ENCODE results near the gene HENMT1. TPM values are rescaled to one million over a fixed set of nuclear protein-coding genes. Genes with fewer than 3 reads are reported as not detected.

The HENMT1 gene
- total RNA-seq, 1 experiment from 2014 or later = 58.1 TPM

GRCh38 chr1:108665771-108666170 lies 4.9 kb upstream of the HENMT1 start:
- Histone ChIP-seq H3K4me2 (ENCODE audit: low read depth, low read length, poor library complexity, severe bottlenecking) (no peak overlapping the region), H3K4me3 (ENCODE audit: low read length) (no peak overlapping the region), H3K79me2 (ENCODE audit: low read length) (peaks cover 5% of the 10 kb centered on the region; the same call in 1 of the 2 replicates), H3K9me3 (ENCODE audit: low read length) (no peaks in the 10 kb centered on the region), H3K27me3 (ENCODE audit: low read length) (no peaks in the 10 kb centered on the region), H2AFZ (ENCODE audit: low read length) (no peak overlapping the region), H3K9ac (ENCODE audit: low read length) (no peak overlapping the region), H3K27ac (ENCODE audit: low read length) (no peak overlapping the region), H4K20me1 (ENCODE audit: insufficient read depth, low read depth, low read length) (no peaks in the 10 kb centered on the region), H3K4me1 (ENCODE audit: low read length) (peaks cover 15% of the 10 kb centered on the region), H3K9me2 (replicated peaks; ENCODE audit: insufficient read depth, low read length) (no peaks in the 10 kb centered on the region), H3K36me3 (ENCODE audit: insufficient read depth, low read length) (no peaks in the 10 kb centered on the region)
- DNase-seq = no peak

GRCh38 chr1:108665067-108665466 lies 4.2 kb upstream of the HENMT1 start:
- H3K4me1 ChIP-seq (ENCODE audit: low read length) = peaks cover 19% of the 10 kb centered on the region
- no peak overlapping the region for H2AFZ ChIP-seq (ENCODE audit: low read length)
- H3K9ac ChIP-seq (ENCODE audit: low read length) = no peak overlapping the region
- no peak overlapping the region for H3K4me2 ChIP-seq (ENCODE audit: low read depth, low read length, poor library complexity, severe bottlenecking)
- H3K79me2 ChIP-seq (ENCODE audit: low read length) = peaks cover 9% of the 10 kb centered on the region
- DNase-seq = no peak
- H3K36me3 ChIP-seq (ENCODE audit: insufficient read depth, low read length) = no peaks in the 10 kb centered on the region
- H3K9me3 ChIP-seq (ENCODE audit: low read length) = no peaks in the 10 kb centered on the region
- no peaks in the 10 kb centered on the region for H4K20me1 ChIP-seq (ENCODE audit: insufficient read depth, low read depth, low read length)
- H3K4me3 ChIP-seq (ENCODE audit: low read length) = no peak overlapping the region
- no peaks in the 10 kb centered on the region for H3K27me3 ChIP-seq (ENCODE audit: low read length)
- H3K27ac ChIP-seq (ENCODE audit: low read length) = no peak overlapping the region
- H3K9me2 ChIP-seq (replicated peaks; ENCODE audit: insufficient read depth, low read length) = no peaks in the 10 kb centered on the region

- Histone ChIP-seq H3K9me3 (ENCODE audit: low read length) (no peaks in the 10 kb centered on the region), H3K9ac (ENCODE audit: low read length) (no peak overlapping the region), H3K27ac (ENCODE audit: low read length) (no peak overlapping the region), H3K36me3 (ENCODE audit: insufficient read depth, low read length) (no peaks in the 10 kb centered on the region), H3K79me2 (ENCODE audit: low read length) (peaks cover 15% of the 10 kb centered on the region), H3K4me2 (ENCODE audit: low read depth, low read length, poor library complexity, severe bottlenecking) (no peak overlapping the region), H4K20me1 (ENCODE audit: insufficient read depth, low read depth, low read length) (no peaks in the 10 kb centered on the region), H3K4me1 (ENCODE audit: low read length) (peaks cover 25% of the 10 kb centered on the region), H3K4me3 (ENCODE audit: low read length) (no peak overlapping the region), H2AFZ (ENCODE audit: low read length) (no peak overlapping the region), H3K27me3 (ENCODE audit: low read length) (no peaks in the 10 kb centered on the region), H3K9me2 (replicated peaks; ENCODE audit: insufficient read depth, low read length) (no peaks in the 10 kb centered on the region)
- no peak for DNase-seq
Observed at GRCh38 chr1:108664481-108664880, 3.6 kb upstream of the HENMT1 start.

- H4K20me1 ChIP-seq (ENCODE audit: insufficient read depth, low read depth, low read length) = no peaks in the 10 kb centered on the region
- no peak overlapping the region for H3K9ac ChIP-seq (ENCODE audit: low read length)
- H3K9me2 ChIP-seq (replicated peaks; ENCODE audit: insufficient read depth, low read length) = no peaks in the 10 kb centered on the region
- H3K27me3 ChIP-seq (ENCODE audit: low read length) = no peaks in the 10 kb centered on the region
- H2AFZ ChIP-seq (ENCODE audit: low read length) = no peak overlapping the region
- H3K27ac ChIP-seq (ENCODE audit: low read length) = no peak overlapping the region
- H3K4me3 ChIP-seq (ENCODE audit: low read length) = no peak overlapping the region
- no peak for DNase-seq
- no peaks in the 10 kb centered on the region for H3K36me3 ChIP-seq (ENCODE audit: insufficient read depth, low read length)
- no peaks in the 10 kb centered on the region for H3K9me3 ChIP-seq (ENCODE audit: low read length)
- H3K4me2 ChIP-seq (ENCODE audit: low read depth, low read length, poor library complexity, severe bottlenecking) = no peak overlapping the region
- H3K4me1 ChIP-seq (ENCODE audit: low read length) = peaks cover 29% of the 10 kb centered on the region
- H3K79me2 ChIP-seq (ENCODE audit: low read length) = peaks cover 25% of the 10 kb centered on the region
Observed at GRCh38 chr1:108663074-108663473, 2.2 kb upstream of the HENMT1 start.

GRCh38 chr1:108657356-108658080 lies 3.4 kb downstream of the HENMT1 start:
- Histone ChIP-seq H3K9me3 (ENCODE audit: low read length) (no peaks in the 10 kb centered on the region), H3K9ac (ENCODE audit: low read length) (no peak overlapping the region), H3K36me3 (ENCODE audit: insufficient read depth, low read length) (peaks cover 21% of the 10 kb centered on the region)

GRCh38 chr1:108653431-108654105 lies 7.3 kb downstream of the HENMT1 start:
- H2AFZ ChIP-seq (ENCODE audit: low read length) = no peak overlapping the region
- no peak overlapping the region for H3K4me3 ChIP-seq (ENCODE audit: low read length)
- no peak overlapping the region for H3K4me2 ChIP-seq (ENCODE audit: low read depth, low read length, poor library complexity, severe bottlenecking)
- H3K27me3 ChIP-seq (ENCODE audit: low read length) = no peaks in the 10 kb centered on the region
- H3K9me3 ChIP-seq (ENCODE audit: low read length) = no peaks in the 10 kb centered on the region
- no peaks in the 10 kb centered on the region for H4K20me1 ChIP-seq (ENCODE audit: insufficient read depth, low read depth, low read length)
- peaks cover 4% of the 10 kb centered on the region; the same call in 1 of the 2 replicates for H3K79me2 ChIP-seq (ENCODE audit: low read length)
- H3K9me2 ChIP-seq (replicated peaks; ENCODE audit: insufficient read depth, low read length) = no peaks in the 10 kb centered on the region
- no peak overlapping the region for H3K9ac ChIP-seq (ENCODE audit: low read length)
- H3K36me3 ChIP-seq (ENCODE audit: insufficient read depth, low read length) = peaks cover 26% of the 10 kb centered on the region
- no peak overlapping the region for H3K27ac ChIP-seq (ENCODE audit: low read length)
- no peak for DNase-seq
- no peaks in the 10 kb centered on the region for H3K4me1 ChIP-seq (ENCODE audit: low read length)

More at GRCh38 chr1:108657356-108658080, 3.4 kb downstream of the HENMT1 start:
- Histone ChIP-seq H3K79me2 (ENCODE audit: low read length) (peaks cover 25% of the 10 kb centered on the region), H3K4me3 (ENCODE audit: low read length) (no peak overlapping the region), H4K20me1 (ENCODE audit: insufficient read depth, low read depth, low read length) (no peaks in the 10 kb centered on the region), H3K9me2 (replicated peaks; ENCODE audit: insufficient read depth, low read length) (no peaks in the 10 kb centered on the region), H3K27ac (ENCODE audit: low read length) (no peak overlapping the region), H3K27me3 (ENCODE audit: low read length) (no peaks in the 10 kb centered on the region), H3K4me2 (ENCODE audit: low read depth, low read length, poor library complexity, severe bottlenecking) (no peak overlapping the region), H2AFZ (ENCODE audit: low read length) (no peak overlapping the region), H3K4me1 (ENCODE audit: low read length) (peaks cover 29% of the 10 kb centered on the region)
- no peak for DNase-seq

GRCh38 chr1:108646648-108647269 lies 14.1 kb downstream of the HENMT1 start:
- Histone ChIP-seq H3K4me1 (ENCODE audit: low read length) (no peaks in the 10 kb centered on the region), H3K4me3 (ENCODE audit: low read length) (no peak overlapping the region)

GRCh38 chr1:108646265-108646647 lies 14.6 kb downstream of the HENMT1 start:
- H3K27ac ChIP-seq (ENCODE audit: low read length) = no peak overlapping the region
- no peak overlapping the region for H3K9ac ChIP-seq (ENCODE audit: low read length)
- no peaks in the 10 kb centered on the region for H3K4me1 ChIP-seq (ENCODE audit: low read length)
- no peaks in the 10 kb centered on the region for H3K9me2 ChIP-seq (replicated peaks; ENCODE audit: insufficient read depth, low read length)
- no peak overlapping the region for H3K4me3 ChIP-seq (ENCODE audit: low read length)
- no peak overlapping the region for H2AFZ ChIP-seq (ENCODE audit: low read length)
- no peaks in the 10 kb centered on the region for H3K27me3 ChIP-seq (ENCODE audit: low read length)
- H3K79me2 ChIP-seq (ENCODE audit: low read length) = no peaks in the 10 kb centered on the region
- H3K36me3 ChIP-seq (ENCODE audit: insufficient read depth, low read length) = 0 out of 2 replicates have a peak, but pooled peaks cover 4% of the 10 kb centered on the region
- H3K9me3 ChIP-seq (ENCODE audit: low read length) = no peaks in the 10 kb centered on the region
- DNase-seq = no peak
- no peak overlapping the region for H3K4me2 ChIP-seq (ENCODE audit: low read depth, low read length, poor library complexity, severe bottlenecking)
- no peaks in the 10 kb centered on the region for H4K20me1 ChIP-seq (ENCODE audit: insufficient read depth, low read depth, low read length)

More at GRCh38 chr1:108646648-108647269, 14.1 kb downstream of the HENMT1 start:
- DNase-seq = no peak
- H3K36me3 ChIP-seq (ENCODE audit: insufficient read depth, low read length) = 0 out of 2 replicates have a peak, but pooled peaks cover 4% of the 10 kb centered on the region
- no peaks in the 10 kb centered on the region for H4K20me1 ChIP-seq (ENCODE audit: insufficient read depth, low read depth, low read length)
- no peak overlapping the region for H3K9ac ChIP-seq (ENCODE audit: low read length)
- H2AFZ ChIP-seq (ENCODE audit: low read length) = no peak overlapping the region
- no peaks in the 10 kb centered on the region for H3K9me3 ChIP-seq (ENCODE audit: low read length)
- no peak overlapping the region for H3K4me2 ChIP-seq (ENCODE audit: low read depth, low read length, poor library complexity, severe bottlenecking)
- H3K9me2 ChIP-seq (replicated peaks; ENCODE audit: insufficient read depth, low read length) = no peaks in the 10 kb centered on the region
- H3K79me2 ChIP-seq (ENCODE audit: low read length) = no peaks in the 10 kb centered on the region
- H3K27ac ChIP-seq (ENCODE audit: low read length) = no peak overlapping the region
- no peaks in the 10 kb centered on the region for H3K27me3 ChIP-seq (ENCODE audit: low read length)
